NCI-H460 (cell line): ENCODE results near the gene KHDC4. TPM values are rescaled to one million over a fixed set of nuclear protein-coding genes. Genes with fewer than 3 reads are reported as not detected.
"Not testable (repeated sequence)": the region's sequence is repeated elsewhere in the genome, so short reads cannot be mapped to it uniquely, and the experiment has no call there.

Source experiments
- DNase-seq: peaks from one replicate; pipeline ENCODE4 v3.0.0-alpha.2; 2016; ENCODE audit warnings: low read depth; ENCODE audit errors: extremely low read depth
- total RNA-seq: library from RNA; depleted of rRNA; stranded (reverse); fragments of >200 nt; shearing (Covaris generic); gene quantifications from 2 replicates; pipeline ENCODE4 v1.2.3, GENCODE V29; 2014

Gene KHDC4
- total RNA-seq, 1 experiment from 2014 or later = 86.5 TPM

DNA sequence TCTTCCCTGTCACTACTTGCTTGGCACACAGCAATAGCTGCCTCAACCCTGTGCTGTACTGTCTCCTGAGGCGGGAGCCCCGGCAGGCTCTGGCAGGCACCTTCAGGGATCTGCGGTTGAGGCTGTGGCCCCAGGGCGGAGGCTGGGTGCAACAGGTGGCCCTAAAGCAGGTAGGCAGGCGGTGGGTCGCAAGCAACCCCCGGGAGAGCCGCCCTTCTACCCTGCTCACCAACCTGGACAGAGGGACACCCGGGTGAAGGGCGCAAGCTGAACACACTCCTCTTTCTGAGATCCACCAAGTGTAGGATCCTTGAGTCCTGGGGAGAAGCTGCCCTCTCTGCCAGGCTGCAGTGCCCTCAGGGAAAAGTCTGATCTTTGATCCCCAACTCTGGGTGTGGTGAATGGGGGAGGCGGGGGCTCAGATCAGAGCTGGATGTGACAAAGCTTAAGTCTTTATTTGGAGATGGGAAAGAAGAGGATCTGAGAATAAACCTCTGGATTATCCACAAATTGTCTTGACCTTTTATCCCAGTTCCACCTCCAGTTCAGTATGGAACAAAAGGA, 8.4 kb upstream of the KHDC4 start:
- no peak for DNase-seq

- DNase-seq = no peak
These were observed 7.8 kb upstream of the KHDC4 start for GRCh38 chr1:155941845-155942531.

DNA sequence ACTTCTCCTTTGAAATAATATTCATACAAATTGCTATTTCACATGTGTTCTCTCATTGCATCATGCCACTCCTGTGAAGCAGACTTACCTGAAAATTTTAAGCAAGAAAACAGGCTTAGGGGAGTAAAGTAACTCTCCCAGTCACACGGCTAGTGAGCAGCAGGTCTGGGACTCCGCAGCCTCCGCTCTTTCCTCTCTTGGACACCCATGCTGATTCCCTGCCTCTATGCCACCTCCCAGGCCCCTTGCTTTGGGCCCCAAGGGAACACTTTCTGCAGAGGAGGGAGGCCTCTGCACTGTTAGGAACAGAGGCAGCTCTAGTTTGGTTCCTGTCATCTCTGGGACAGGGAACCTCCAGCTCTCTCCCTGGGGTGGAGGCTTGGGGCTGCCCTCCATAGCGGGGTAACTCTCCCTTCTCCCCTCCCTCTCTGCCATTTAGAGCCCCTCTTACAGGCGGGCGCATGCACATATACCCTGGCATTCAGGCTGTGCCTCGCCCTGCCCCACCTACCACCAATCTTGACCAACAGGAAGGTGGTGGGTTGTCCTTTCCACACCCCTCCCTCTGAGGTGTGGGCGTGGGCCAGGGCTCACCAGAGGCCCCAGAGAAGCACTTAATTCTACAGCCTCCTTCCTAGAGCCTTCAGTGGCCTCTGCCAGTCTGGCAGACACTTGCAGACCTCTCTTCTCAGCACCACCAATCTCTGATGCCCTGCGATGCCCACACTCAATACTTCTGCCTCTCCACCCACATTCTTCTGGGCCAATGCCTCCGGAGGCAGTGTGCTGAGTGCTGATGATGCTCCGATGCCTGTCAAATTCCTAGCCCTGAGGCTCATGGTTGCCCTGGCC, 7.0 kb upstream of the KHDC4 start, which contains the start of gene RXFP4:
Gene RXFP4, plus strand, starts transcription at position 646 of the 852 bp plus-strand sequence. Its CDS starts 72 bp downstream, at position 718.
- peak; percentile 80 for DNase-seq

GRCh38 chr1:155940482-155940992, 6.3 kb upstream of the KHDC4 start:
- peak; percentile 91 for DNase-seq

DNA sequence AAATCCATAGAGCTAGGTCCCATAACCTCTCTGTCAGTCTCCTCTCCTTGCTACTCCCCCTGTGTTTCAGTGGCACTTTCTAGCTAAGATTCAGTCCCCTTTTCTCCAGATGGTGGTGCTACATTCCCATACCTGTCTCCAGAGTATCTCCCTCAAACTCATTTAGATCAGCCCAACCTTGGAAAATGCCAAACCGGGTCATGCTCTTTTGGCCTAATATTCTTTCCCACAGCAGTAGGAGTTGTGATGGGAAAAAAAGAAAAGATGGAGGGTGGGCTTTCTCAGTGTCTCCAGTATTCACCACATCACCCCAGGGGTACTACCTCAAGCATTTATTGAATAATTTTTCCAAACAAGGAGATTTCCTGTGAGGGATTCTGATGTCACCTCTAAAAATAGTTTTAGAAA, 4.0 kb upstream of the KHDC4 start:
- peak; percentile 86 for DNase-seq

DNA sequence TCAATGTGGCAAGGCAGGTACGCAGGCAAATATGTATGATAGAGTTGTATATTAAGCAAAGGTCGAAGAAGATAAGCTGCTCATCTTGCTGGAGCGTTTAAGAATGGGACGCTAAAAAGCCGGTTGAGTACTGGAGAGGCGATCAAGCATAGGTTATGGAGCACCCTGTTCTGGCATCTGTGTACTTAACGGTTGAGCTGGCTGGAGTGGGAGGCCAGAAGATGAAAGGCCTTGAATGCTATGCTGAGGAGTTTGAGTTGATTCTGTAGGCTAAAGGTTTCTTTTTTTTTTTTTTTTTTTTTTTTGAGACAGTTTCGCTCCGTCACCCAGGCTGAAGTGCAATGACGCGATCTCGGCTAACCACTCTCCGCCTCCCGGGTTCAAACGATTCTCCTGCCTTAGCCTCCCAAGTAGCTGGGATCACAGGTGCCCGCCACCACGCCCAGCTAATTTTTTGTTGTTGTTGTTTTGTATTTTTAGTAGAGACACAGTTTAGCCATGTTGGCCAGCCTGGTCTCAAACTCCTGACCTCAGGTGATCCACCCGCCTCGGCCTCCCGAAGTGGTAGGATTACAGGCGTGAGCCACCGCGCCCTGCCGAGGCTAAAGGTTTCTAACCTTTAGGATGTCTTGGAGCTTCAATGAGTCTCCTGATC, 850 bp upstream of the KHDC4 start:
- no peak for DNase-seq

DNA sequence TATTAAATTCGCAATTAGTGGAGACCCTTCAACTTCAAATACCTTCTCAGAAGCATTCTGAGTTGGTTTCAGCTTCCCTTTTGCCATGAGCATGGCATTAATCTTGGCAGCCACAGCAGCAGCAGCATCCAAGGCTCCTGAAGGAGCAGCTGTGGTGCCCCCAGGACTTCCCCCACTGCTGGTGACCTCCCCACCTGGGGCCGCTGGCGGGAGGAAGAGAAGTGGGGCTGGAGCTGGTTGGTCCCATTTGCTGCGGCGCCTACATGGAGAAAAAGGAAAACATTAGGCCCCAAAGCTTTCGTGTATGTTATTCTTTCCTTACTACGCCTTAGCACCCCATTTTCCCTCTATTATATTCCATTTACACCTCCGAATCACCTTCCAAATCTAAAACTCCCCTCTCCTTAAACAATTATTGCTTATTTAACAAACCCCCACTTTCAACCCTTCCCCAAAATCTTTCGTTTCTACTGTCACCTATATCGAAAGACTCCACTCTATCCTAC, 569 bp downstream of the KHDC4 start:
- DNase-seq = no peak

GRCh38 chr1:155932487-155932886, 1.7 kb downstream of the KHDC4 start:
- no peak for DNase-seq

GRCh38 chr1:155932081-155932480, 2.1 kb downstream of the KHDC4 start:
- DNase-seq = no peak

DNA sequence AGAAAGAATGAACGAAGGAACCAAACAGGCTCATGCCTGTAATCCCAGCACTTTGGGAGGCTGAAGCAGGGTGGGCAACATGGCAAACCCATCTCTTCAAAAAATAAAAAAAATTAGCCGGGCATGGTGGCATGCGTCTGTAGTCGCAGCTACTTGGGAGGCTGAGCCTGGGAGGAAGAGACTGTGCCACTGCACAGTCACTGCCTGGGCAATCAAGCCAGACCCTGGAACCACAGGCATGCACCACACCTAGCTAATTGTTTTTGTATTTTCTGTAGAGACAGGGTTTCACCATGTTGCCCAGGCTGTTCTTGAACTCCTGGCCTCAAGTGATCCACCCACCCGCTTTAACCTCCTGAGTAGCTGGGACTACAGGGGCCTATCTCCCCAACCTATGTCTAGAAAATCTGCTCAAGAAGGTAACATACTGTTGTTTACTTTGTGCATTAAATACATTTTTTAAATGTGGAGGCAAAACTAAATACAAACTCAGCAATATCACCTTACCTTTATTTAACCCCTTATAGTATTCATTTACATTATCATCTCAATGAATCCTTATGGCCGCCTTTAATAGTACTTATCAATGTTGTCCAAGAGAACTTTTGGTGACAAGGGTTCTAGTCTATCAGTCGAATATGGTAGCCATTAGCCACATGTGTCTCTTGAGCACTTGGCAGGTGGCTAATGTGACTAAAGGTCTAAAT, 2.7 kb downstream of the KHDC4 start:
- no peak for DNase-seq

- not testable (repeated sequence) for DNase-seq
These were observed 3.5 kb downstream of the KHDC4 start for GRCh38 chr1:155930725-155931124.

DNA sequence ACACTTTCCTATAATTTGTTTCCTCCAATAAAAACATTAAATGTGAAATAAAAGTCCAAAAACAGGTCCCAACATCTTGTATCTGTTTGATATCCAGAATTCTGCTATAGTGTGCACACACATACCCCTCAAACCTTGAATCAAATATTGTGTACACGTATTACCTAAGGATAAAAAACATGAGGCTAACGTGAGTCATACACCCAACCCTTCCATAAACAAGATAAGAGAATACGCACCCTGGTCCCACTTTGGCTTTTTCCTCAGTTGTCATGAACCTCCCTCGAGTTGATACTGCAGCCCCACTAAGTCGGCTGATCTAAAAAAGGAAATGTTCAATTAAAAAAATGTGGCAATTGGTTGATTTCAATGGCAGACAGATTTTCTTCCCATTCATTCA, 5.2 kb downstream of the KHDC4 start:
- DNase-seq = no peak

- no peak for DNase-seq
These were observed 8.7 kb downstream of the KHDC4 start for GRCh38 chr1:155925506-155925905.

DNA sequence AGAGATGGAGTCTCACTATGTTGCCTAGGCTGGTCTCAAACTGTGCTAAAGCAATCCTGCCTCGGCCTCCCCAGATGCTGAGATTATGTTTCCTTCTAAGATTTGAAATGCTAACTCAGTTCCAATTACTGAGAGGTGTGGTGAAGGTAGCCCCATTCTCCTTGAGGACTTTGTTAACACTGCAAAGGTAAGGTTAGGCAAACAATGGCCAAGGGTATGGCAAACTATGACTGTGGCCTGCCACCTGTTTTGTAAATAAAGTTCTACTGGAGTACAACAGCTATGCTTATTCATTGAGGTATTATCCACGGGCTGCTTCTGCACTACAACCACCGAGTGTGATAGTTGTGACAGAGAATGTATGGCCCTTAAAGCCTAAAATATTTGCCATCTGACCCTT, 13.5 kb downstream of the KHDC4 start:
- DNase-seq = no peak

- DNase-seq = no peak
These were observed 14.4 kb downstream of the KHDC4 start for GRCh38 chr1:155919801-155920200.

DNA sequence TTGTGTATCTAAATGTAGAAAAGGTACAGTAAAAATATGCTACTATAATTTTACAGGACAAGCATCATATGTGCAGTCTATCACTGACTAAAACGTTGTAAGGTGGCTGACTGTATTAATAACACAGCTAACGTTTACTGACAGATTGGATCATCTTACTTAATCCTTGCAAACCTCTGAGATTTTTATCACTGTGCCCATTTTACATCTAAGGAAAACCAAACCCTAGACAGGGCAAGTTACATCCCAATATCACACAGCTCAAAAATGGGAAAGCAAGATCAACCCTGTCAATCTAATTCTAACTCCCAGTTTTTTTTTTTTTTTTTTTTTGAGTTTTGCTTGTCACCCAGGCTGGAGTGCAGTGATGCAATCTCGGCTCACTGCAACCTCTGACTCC, 15.6 kb downstream of the KHDC4 start:
- no peak for DNase-seq

DNA sequence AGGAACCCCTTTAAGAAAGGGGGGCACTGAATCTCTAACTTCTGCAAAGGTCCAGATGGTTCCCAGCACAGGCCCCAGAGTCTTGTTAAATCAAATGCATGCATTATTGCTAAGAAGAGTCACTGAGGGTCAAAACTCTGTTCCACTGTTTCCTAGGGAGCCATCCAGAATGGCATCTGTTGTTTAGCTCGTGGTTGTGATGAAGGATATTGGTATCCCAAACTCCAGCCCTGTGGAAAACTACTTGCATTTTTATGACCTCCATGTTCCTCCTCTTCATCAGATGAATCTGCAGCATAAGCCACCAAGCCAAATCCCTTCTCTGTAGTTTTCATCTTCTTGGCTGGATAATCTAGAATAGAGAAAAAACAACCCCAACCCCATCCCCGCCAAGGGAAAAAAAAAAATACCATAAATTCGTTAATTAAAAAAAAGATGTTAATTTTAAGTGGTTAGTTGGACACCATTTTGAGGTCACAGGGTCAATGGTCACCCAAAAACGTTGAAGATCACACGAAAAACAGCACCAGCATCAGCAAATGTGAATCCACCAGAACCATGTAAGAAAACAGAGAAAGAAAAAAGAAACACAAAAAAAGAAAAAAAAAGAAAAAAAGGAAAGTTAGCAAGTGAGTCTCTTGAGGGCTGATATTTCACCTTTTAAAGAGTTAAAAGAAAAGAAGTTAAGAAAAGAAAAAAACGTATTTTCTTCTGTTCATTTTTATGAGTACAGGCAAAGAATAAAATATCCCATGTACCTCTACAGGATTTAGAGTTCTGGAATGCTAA, 20.1 kb downstream of the KHDC4 start:
- DNase-seq = no peak

DNA sequence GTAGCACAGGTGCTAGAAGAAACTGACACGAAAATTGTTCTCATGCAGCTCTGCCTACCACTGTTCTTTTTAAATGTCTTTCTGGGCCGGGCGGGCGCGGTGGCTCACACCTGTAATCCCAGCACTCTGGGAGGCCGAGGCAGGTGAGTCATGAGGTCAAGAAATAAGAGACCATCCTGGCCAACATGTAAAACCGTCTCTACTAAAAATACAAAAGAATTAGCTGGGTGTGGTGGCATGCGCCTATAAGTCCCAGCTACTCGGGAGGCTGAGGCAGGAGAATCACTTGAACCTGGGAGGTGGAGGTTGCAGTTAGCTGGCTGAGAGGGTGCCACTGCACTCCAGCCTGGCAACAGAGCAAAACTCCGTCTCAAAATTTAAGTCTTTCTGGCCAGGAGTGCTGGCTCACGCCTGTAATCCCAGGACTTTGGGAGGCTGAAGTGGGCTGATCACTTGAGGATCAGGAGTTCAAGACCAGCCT, 22.1 kb downstream of the KHDC4 start:
- no peak for DNase-seq
